Panc1 (cell line): ENCODE measurements around the gene NPAS3.

Source experiments
- POLR2AphosphoS5 ChIP-seq: IDR thresholded peaks from 2 replicates; pipeline ENCODE4 v1.6.1; 2012; ENCODE audit warnings: mild to moderate bottlenecking, low read depth, low read length, moderate library complexity
- SIN3A ChIP-seq: IDR thresholded peaks from 2 replicates; pipeline ENCODE4 v1.6.1; 2012; ENCODE audit warnings: low read depth, mild to moderate bottlenecking, low read length, moderate library complexity, borderline replicate concordance; ENCODE audit not compliant: insufficient read depth
- TCF7L2 ChIP-seq: IDR thresholded peaks from 2 replicates; pipeline ENCODE4 v1.6.1; 2011; ENCODE audit warnings: mild to moderate bottlenecking, low read depth, low read length, inconsistent platforms
- TF ChIP-seq, protein P1 (sequence below): fragments of 450-650 bp; IDR thresholded peaks from 2 replicates; pipeline ENCODE4 v1.5.1; 2017; ENCODE audit warnings: mild to moderate bottlenecking

GRCh38 chr14:32896979-32897697, 41.5 kb upstream of the NPAS3 start:
- TF ChIP-seq, protein P1, sequence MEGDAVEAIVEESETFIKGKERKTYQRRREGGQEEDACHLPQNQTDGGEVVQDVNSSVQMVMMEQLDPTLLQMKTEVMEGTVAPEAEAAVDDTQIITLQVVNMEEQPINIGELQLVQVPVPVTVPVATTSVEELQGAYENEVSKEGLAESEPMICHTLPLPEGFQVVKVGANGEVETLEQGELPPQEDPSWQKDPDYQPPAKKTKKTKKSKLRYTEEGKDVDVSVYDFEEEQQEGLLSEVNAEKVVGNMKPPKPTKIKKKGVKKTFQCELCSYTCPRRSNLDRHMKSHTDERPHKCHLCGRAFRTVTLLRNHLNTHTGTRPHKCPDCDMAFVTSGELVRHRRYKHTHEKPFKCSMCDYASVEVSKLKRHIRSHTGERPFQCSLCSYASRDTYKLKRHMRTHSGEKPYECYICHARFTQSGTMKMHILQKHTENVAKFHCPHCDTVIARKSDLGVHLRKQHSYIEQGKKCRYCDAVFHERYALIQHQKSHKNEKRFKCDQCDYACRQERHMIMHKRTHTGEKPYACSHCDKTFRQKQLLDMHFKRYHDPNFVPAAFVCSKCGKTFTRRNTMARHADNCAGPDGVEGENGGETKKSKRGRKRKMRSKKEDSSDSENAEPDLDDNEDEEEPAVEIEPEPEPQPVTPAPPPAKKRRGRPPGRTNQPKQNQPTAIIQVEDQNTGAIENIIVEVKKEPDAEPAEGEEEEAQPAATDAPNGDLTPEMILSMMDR, result no peak
- TF ChIP-seq SIN3A, result no peak
- no peak for TF ChIP-seq TCF7L2
- no peak for TF ChIP-seq POLR2AphosphoS5
